HG02870 (cell line): ENCODE data around the gene MSI1.
"Not testable (repeated sequence)": the region's sequence is repeated elsewhere in the genome, so short reads cannot be mapped to it uniquely, and the experiment has no call there.

Experiments used
- ATAC-seq: cut with Tn5 transposase; IDR thresholded peaks from one replicate; pipeline ENCODE4 v1.9.1; 2021; ENCODE audit warnings: mild to moderate bottlenecking, moderate library complexity; ENCODE audit not compliant: unreplicated experiment

MSI1 gene

GRCh38 chr12:120358412-120359100 lies 10.4 kb downstream of the MSI1 start:
- ATAC-seq = no peak

GRCh38 chr12:120357104-120357503 lies 11.9 kb downstream of the MSI1 start:
- no peak for ATAC-seq

GRCh38 chr12:120356567-120357030 lies 12.4 kb downstream of the MSI1 start:
- no peak for ATAC-seq

- ATAC-seq = no peak
These were observed 15.2 kb downstream of the MSI1 start for GRCh38 chr12:120353556-120354317.

- no peak for ATAC-seq
These were observed 15.8 kb downstream of the MSI1 start for GRCh38 chr12:120353136-120353535.

- no peak for ATAC-seq
These were observed 16.8 kb downstream of the MSI1 start for GRCh38 chr12:120352117-120352516.

GRCh38 chr12:120350576-120351350 lies 18.2 kb downstream of the MSI1 start:
- ATAC-seq = no peak

GRCh38 chr12:120347766-120348165 lies 21.2 kb downstream of the MSI1 start:
- no peak for ATAC-seq

GRCh38 chr12:120346681-120347080 lies 22.3 kb downstream of the MSI1 start:
- no peak for ATAC-seq

GRCh38 chr12:120346031-120346430 lies 22.9 kb downstream of the MSI1 start:
- no peak for ATAC-seq

- ATAC-seq = no peak
These were observed 25.3 kb downstream of the MSI1 start for GRCh38 chr12:120343692-120344091.

GRCh38 chr12:120343039-120343537 lies 25.9 kb downstream of the MSI1 start:
- ATAC-seq = no peak

GRCh38 chr12:120342175-120343038 lies 26.6 kb downstream of the MSI1 start:
- ATAC-seq = no peak

- ATAC-seq = no peak
These were observed 29.7 kb downstream of the MSI1 start for GRCh38 chr12:120339256-120339655.

- no peak for ATAC-seq
These were observed 31.2 kb downstream of the MSI1 start for GRCh38 chr12:120337730-120338129.

GRCh38 chr12:120336392-120336791 lies 32.6 kb downstream of the MSI1 start:
- ATAC-seq = not testable (repeated sequence)

GRCh38 chr12:120335447-120335846 lies 33.5 kb downstream of the MSI1 start:
- ATAC-seq = not testable (repeated sequence)

- no peak for ATAC-seq
These were observed 36.4 kb downstream of the MSI1 start for GRCh38 chr12:120332523-120332922.

GRCh38 chr12:120332041-120332440 lies 36.9 kb downstream of the MSI1 start:
- no peak for ATAC-seq

- ATAC-seq = no peak
These were observed 37.6 kb downstream of the MSI1 start for GRCh38 chr12:120331390-120331789.
